Right lobe of liver (tissue), 4 donors: ENCODE results near the gene UGT2A3.

Source experiments
- CTCF ChIP-seq, 4 donors: fragments of 200-600 bp in 3 of 4; fragments of 450-650 bp in 1 of 4; IDR thresholded peaks; one replicate each; pipeline versions ENCODE4 v1.5.1 to v1.8.0; 2016 to 2022; ENCODE audit warnings: antibody characterized with exemption in 4 of 4, mild to moderate bottlenecking in 2 of 4
- POLR2A ChIP-seq: fragments of 450-650 bp; IDR thresholded peaks from one replicate; pipeline ENCODE4 v1.6.1; 2017; ENCODE audit warnings: antibody characterized with exemption, mild to moderate bottlenecking
- donor health status: DM: no; HTN: no; CAD: no.
- donor health status: DM: no; HTN: no; CAD: no.
- donor health status: DM: no; HTN: yes; CAD: no.

- TF ChIP-seq CTCF (IDR thresholded peaks at IDR 0.05) (no peak), POLR2A (no peak)
Observed at GRCh38 chr4:68905598-68905938, 46.0 kb downstream of the UGT2A3 start.
